NCI-H2029 (cell line): ENCODE measurements around the gene UBE2U.
"Not testable (repeated sequence)": the region's sequence is repeated elsewhere in the genome, so short reads cannot be mapped to it uniquely, and the experiment has no call there.

Experiments used
- DNase-seq: peaks from one replicate; lab custom pipeline; 2025; lab: John Stamatoyannopoulos, UW

The UBE2U gene

DNA sequence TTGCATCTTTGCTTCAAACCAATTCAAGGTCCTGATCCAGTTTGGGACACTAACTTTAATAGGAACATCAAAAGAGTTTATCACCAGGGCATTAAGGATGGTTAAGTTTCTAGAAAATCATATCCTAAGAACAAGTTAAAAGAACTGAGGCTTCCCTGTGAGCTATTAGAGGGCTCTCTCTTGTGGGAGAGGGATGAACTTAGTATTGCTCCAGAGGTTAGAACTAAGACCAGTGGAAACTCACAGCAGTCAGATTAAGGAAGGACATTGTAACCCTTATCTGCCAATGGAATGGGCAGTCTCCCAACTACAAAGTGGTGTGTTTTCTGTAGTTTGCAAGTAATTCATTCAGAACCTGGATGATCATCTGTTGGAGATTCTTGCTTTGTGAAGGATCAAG is 36.8 kb downstream of the UBE2U start:
- no peak for DNase-seq

- no peak for DNase-seq
These were observed 37.6 kb downstream of the UBE2U start for GRCh38 chr1:64241069-64241468.

GRCh38 chr1:64242895-64243756 is 39.7 kb downstream of the UBE2U start:
- DNase-seq = peak; percentile 71

- DNase-seq = peak; percentile 71
These were observed 40.3 kb downstream of the UBE2U start for GRCh38 chr1:64243757-64244080.

DNA sequence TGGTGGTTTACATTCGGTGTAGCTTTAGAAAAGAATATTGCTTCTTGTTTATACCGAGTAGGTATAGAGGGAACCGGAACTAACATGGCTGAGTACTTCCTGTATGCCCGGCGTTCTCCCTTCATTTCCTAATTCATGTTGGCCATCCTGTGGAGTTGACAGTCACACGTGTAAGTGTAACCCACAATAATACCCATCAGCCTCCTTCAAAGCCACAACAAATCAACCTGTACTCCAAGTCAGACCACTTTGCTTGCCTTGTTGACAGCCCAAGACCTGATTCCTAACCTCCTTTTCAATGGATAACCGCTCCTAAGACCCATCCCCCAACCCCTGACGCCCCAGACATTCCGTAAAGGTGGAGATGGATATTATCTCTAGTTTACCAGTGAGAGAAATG is 42.1 kb downstream of the UBE2U start:
- no peak for DNase-seq

DNA sequence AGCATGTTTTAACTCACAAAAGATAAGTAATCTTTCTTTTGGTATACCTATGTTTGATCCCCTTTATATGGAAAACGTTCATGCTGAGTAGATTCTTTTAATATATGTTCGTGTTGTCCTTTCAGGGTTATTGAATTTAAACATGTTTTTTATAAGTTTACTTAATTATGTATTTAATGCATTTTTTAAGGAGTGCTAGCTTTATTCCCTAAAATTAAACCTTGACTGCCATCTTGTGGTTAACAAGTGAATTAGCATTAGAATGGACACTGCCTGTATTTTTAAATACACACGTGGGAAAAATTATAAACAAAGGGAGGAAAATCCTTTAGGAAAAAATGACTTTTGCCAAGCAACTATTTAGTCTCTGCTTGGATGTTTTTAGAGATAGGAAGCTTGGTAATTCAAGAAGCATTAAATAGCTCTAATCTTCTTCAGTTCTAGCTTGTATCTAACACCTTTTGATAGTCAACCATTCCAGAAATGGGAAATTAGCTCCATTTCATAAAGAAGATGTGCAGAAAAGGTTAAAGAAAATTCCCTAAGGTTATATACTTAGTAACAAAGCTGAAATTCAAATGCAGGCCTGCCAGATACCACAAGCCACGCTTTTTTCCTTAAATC is 43.0 kb downstream of the UBE2U start:
- DNase-seq = peak; percentile 63

GRCh38 chr1:64248065-64248464 is 44.6 kb downstream of the UBE2U start:
- DNase-seq = peak; percentile 65

DNA sequence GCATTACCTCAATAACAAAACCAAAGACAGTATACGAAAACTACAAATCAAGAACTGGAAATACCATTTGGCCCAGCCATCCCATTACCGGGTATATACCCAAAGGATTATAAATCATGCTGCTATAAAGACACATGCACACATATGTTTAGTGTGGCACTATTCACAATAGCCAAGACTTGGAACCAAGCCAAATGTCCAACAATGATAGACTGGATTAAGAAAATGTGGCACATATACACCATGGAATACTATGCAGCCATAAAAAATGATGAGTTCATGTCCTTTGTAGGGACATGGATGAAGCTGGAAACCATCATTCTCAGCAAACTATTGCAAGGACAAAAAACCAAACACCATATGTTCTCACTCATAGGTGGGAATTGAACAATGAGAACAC is 47.0 kb downstream of the UBE2U start:
- not testable (repeated sequence) for DNase-seq

DNA sequence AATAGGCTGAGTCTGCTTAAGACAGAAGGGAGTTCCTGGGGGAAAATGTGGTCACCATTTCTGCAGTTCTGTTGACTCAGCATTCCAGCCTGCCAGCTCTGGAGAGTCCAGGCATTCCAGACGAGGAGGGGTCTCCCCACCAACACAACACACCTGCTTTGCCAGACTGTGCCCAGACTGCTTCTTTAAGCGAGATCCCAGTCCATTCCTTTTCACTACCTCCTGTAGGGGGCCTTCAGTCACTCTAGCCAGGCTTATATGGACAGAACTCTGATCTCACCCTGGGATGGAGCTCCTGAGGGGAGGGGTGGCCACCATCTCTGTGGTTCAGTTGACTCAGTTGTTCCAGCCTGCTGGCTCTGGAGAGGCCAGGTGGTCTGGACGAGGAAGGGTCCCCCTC is 48.5 kb downstream of the UBE2U start:
- DNase-seq = no peak

GRCh38 chr1:64257233-64257632 is 53.8 kb downstream of the UBE2U start:
- DNase-seq = not testable (repeated sequence)

DNA sequence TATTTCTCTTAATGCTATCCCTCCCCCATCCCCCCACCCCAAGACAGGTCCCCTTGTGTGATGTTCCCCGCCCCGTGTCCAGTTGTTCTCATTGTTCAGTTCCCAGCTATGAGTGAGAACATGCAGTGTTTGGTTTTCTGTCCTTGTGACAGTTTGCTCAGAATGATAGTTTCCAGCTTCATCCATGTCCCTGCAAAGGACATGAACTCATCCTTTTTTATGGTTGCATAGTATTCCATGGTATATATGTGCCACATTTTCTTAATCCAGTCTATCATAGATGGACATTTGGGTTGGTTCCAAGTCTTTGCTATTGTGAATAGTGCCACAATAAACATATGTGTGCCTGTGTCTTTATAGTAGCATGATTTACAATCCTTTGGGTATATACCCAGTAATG is 55.0 kb downstream of the UBE2U start:
- not testable (repeated sequence) for DNase-seq

GRCh38 chr1:64263335-64263734 is 59.9 kb downstream of the UBE2U start:
- DNase-seq = no peak

DNA sequence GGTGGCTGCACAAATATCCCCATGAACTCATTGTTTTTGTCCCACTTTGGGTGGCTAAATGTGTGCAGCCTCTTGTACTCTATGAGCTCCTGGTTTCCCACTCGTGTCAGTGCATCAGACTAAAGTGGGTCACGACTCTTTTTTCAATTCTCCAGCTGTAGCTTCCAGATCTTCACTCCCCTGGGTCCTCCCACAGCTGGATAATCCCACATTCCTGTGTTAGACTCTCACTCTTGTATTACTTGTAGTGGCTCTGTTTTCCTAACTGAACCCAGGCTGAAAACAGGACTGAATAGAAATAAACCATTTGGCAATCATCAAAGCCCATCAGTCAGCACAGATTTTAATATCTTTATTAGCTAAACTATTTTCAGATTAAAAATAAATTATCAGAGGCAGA is 60.4 kb downstream of the UBE2U start:
- DNase-seq = no peak

DNA sequence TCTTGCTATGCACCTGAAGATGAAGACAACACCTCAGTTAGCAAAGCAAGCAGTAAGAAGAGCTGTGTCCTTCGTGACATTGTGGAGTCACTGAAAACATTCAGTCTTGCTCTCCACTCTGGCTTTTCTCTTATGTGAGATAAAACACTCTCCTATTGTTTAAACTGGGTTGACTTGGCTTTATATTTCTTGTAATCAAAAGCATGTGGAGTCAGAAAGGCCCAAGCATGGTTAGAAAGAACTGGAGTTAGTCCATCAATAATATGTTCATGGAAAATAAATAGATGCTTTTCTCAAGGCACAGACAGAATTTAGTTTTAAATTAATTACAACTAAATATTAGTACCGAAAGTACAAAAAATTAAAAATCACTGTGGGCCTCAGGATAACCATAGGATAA is 61.7 kb downstream of the UBE2U start:
- DNase-seq = no peak

- no peak for DNase-seq
These were observed 63.6 kb downstream of the UBE2U start for GRCh38 chr1:64266991-64267390.

- peak; percentile 85 for DNase-seq
These were observed 65.5 kb downstream of the UBE2U start for GRCh38 chr1:64268653-64269557.

DNA sequence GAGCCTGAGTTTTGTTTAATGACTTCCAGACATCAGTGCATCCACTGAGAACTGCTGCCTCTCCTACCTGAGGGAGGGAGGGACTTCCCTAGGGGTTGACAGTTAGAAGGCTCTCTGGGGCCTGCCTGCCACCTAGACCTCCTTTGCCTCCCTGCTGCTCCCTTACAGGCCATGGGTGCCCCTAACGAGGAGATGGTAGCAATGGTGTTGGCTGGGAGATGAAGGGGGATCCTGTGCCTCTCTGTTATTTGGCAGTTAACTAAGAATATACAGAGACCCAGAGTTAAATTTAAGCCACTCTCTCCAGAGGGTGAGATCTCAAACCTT is 66.1 kb downstream of the UBE2U start:
- DNase-seq = no peak

GRCh38 chr1:64280001-64280400 is 76.6 kb downstream of the UBE2U start:
- DNase-seq = no peak

- DNase-seq = peak; percentile 81
These were observed 78.9 kb downstream of the UBE2U start for GRCh38 chr1:64282351-64282750.

DNA sequence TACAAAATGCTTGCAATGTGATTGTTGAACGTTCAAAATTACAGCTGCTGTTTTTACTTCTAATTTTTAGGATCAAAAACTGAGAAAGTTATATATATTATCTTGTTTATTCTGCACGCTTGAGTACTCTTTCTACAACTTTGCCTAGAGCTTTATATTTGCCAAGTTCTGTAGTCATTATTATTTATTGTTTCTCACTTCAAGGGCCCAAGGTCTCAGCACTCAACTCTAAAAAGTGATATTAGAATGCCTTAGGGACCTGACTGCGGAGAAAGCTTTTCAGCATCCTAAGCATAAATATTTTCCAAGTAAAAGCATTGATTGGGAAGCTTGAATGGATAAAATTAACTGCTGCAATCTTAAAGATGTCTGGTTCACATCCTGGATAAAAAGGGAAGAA is 83.6 kb downstream of the UBE2U start:
- DNase-seq = no peak

- no peak for DNase-seq
These were observed 87.0 kb downstream of the UBE2U start for GRCh38 chr1:64290420-64290819.

DNA sequence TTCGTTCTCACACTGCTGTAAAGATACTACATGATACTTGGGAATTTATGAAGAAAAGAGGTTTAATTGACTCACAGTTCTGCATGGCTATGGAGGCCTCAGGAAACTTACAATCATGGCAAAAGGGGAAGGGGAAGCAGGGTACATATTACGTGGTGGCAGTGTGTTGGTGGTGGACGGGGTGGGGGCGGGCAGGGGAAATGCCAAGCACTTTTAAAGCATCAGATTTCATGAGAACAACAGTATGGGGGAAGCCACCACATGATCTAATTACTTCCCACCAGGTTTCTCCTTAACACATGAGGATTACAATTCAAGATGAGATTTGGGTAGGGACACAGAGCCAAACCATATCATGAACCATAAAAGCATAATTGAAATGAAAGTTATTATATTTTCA is 88.5 kb downstream of the UBE2U start:
- no peak for DNase-seq

GRCh38 chr1:64292399-64292798 is 89.0 kb downstream of the UBE2U start:
- DNase-seq = no peak
